Measurements from ENCODE around the gene NMS.

- TF ChIP-seq POLR2A (IDR thresholded peaks at IDR 0.05; ENCODE audit: low read length) (no peak), GATA1 (IDR thresholded peaks at IDR 0.05; ENCODE audit: low read depth, low read length) (no peak)
These were observed 13.6 kb downstream of the NMS start for GRCh38 chr2:100483895-100484294.

Data from erythroblast (primary cell).